NOMO-1 treated with dmso at 0.1 percent for 144 hours (cell line): ENCODE data around the gene RET.

Source experiments
- DNase-seq: peaks from one replicate; lab custom pipeline; 2025; ENCODE audit not compliant: unreplicated experiment; lab: John Stamatoyannopoulos, UW

The RET gene

GRCh38 chr10:43076876-43077420 lies at the start of gene RET:
Gene RET, plus strand, starts transcription at chr10:43077069. Its CDS starts 190 bp downstream, at chr10:43077259.
- no peak for DNase-seq

- no peak for DNase-seq
These were observed 49.4 kb upstream of the RET start for GRCh38 chr10:43027331-43027955.

GRCh38 chr10:43028143-43028542 lies 48.7 kb upstream of the RET start:
- DNase-seq, result no peak

GRCh38 chr10:43029043-43029442 lies 47.8 kb upstream of the RET start:
- DNase-seq, result no peak

- DNase-seq, result no peak
These were observed 44.3 kb upstream of the RET start for GRCh38 chr10:43032613-43033012.

GRCh38 chr10:43035800-43036199 lies 41.1 kb upstream of the RET start:
- DNase-seq, result no peak

DNA sequence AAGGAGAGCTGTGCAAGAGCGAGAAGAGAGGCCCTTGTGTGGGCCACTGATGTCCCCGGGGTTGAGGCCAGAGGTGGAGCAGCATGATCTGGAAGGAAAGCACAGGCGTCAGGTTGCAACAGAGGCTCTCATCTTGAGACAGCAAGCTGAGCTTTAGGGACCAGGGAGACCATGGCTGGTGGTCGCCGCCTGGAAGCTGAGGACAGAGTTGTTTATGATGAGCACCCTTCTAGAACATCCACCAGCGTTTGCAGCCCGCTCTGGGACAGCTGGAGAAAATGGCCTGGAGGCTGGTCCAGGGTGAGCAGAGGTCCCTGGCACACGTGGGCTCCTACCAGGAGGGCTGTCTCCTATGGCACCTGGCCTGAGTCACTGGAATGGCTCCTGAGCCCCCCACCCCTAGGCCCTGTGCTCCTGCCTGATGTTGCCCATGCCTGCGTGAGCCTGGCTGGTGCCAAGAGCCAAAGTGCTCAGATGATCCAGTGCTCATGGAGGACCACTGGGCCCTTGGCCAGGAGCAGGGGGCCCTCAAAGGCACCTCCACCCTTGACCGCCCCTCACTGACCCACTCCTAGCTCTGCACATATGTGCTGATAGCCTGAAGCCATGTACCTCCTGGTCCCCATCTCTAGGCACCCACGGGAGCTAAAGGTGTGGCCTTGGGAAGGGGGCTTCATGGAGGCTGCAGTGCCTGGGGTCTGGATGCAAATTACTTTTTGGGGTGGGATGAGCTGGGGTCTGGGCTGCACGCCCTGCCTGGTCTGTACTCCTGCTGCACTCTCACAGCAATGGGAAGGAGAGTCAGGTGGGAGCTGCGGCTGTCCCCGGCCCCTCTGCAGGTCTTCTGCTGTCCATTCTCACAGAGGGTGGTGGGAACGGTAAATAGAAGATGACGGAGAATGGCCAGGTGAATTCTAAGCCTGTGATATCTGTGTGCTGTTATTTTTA lies 40.1 kb upstream of the RET start:
- DNase-seq, result no peak

DNA sequence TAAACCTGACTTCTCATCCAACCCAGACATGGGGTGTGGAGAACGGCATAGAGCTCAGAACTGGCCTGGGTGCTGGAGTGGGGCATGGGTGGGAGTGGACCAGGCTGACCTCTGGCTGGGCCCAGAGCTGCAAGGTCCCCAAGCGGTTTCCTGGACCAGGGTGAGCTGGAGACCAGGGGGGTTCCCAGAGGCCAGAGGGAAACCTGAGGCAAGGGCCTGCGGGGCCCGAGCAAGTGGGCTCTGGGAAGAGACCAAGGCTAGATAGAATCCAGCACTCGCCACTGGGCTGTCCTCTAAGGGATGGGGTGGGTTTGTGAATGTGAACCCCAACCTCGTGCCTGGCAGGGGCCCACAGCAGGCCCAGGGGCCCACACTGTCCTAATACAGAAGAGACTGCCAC lies 39.4 kb upstream of the RET start:
- no peak for DNase-seq

DNA sequence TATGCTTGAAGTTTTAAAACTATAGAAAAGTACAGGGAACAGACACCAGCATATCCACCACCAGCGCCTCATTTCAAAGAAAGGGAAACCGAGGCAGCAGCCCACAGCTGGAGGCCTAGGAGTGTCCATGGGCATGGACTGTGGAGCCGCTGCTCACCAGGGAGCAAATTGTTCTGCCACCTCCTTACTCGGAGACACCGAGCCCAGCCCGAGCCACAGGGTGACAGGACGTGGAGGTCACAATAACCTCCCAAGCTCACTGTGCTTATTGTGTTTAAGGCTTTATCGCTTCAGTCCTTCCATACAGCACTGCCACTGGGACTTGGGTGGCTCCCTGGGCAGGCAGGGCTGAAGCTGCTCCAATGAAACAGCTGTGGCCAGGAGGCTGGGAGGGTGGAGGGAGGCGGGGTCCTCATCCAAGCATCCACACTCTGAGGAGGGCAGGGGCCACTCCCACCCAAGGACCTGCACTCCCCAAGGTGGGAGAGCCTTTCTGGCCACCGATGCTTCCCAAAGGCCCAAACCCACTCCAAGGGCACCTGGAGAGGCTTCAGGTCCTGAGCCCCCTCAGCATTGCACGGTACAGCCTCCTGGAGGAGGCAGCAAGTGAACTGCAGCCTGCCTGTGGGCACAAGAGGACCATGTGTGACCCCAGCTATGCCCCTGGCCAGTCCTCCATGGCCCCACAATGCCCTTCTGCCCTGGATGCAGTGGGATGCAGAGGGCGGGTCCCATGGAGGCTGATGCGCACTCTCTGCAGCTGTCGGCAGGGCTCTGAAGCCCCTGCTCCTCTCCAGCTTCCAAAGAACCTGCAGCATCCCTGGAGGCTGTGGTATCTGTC lies 38.7 kb upstream of the RET start:
- no peak for DNase-seq

- DNase-seq, result no peak
These were observed 37.9 kb upstream of the RET start for GRCh38 chr10:43038783-43039623.

DNA sequence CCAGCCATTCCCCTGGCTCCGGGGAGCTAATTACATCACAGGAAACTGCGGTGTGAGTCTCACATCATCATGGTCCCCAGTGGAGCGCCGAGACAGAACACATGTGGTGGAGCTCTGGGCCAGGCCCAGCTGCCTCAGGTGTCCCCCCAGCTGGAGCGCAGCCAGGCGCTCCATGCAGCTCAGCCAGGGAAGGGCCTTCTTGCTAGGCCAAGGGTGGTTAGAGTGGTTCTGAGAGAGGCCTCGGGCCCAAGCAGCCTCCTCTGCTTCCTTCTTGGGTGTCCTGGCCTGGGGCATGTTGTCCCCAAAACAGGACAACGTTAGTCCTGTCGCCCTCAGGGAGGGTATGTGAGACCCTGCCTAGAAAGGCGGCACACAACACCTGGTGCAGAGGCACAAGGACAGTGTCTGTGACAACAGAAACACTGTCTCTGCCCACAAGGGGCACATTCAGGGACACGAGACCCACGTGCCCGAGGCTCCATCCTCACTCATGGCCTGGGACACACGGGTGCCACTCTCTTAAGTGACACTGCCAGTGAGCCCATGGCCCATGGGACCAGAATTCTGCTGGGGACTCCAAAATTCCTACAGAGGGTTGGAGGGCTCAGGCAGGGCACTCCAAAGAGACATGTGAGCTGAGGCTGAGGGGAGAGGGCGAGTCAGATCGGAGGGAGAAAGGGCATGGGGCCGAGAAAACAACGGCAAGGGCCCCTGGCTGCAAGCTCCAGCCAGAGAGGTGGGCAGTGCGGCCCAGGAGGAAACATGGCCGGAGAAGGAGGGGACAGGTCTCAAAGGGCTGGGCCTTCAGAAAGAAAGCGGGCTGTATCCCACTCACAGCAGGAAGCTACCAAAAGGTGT lies 37.0 kb upstream of the RET start:
- no peak for DNase-seq

DNA sequence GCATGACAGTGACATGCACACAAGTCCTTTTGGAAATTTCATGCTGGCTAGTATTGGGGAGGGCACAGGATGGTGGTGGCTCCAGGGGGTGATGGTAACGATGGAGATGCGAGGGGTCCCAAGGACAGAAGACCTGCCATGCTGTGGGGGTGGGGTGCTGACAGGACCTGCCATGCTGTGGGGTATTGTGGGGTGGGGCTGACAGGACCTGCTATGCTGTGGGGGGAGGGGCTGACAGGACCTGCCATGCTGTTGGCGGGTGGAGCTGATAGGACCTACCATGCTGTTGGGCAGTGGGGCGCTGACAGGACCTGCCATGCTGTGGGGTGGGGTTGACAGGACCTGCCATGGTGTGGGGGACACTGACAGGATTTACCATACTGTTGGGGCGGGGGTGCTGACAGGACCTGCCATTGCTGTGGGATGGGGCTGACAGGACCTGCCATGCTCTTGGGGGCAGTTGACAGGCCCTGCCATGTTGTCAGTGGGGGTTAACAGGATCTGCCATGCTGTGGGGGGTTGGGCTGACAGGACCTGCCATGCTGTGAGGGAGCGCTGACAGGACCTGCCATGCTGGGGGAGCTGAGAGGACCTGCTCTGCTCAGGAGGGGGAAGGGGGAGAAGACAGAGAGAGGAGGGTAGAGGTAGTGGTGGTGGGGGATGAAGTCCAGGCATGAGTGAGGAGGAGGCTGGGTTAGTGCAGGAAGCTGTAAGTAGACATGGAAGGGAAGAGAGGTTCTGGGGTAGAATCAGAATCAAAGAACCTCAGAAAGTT lies 36.2 kb upstream of the RET start:
- no peak for DNase-seq

DNA sequence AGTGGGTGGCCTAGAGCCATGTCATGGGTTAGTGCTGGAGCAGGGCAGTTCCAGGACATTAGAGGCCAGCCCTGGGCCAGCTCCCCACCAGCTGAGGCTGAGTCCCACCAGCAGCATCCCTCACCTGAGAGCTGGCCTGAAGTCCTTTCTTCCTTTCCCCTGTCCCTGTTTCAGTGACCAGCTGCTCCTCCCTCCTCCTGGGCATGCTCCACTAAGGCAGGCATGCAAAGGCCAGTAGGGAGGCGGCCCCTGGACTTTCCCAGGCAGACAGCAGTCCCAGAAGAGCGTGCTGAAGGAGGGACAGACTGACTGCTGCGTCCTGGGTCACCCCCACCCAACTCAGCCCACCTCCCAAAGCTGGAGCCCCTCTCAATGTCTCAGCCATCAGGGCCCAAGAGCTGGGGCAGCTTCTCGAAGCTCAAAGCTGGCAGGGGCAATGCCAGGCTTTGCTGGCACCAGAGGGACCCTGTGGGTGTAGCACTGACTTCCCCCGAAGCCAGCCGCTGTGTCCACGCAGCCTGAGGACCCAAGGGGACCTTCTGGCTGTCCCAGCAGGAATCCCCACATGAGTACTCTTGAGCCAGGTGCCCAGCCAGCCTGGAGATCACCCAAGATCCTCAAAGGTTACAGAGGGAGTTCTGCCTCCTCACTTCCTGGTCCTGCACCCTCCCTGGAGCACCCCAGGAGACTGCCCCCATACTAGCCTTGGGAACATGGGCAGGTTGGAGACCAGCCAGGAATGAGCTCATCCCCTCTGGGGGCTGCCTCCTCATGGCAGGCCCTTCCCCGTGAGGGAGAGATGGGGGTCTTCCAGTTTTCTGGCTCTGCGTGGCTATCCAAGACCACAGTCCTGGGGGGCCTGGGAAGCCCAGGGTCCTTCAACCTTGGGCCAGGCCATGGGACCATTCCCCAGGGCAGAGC lies 35.2 kb upstream of the RET start:
- no peak for DNase-seq

DNA sequence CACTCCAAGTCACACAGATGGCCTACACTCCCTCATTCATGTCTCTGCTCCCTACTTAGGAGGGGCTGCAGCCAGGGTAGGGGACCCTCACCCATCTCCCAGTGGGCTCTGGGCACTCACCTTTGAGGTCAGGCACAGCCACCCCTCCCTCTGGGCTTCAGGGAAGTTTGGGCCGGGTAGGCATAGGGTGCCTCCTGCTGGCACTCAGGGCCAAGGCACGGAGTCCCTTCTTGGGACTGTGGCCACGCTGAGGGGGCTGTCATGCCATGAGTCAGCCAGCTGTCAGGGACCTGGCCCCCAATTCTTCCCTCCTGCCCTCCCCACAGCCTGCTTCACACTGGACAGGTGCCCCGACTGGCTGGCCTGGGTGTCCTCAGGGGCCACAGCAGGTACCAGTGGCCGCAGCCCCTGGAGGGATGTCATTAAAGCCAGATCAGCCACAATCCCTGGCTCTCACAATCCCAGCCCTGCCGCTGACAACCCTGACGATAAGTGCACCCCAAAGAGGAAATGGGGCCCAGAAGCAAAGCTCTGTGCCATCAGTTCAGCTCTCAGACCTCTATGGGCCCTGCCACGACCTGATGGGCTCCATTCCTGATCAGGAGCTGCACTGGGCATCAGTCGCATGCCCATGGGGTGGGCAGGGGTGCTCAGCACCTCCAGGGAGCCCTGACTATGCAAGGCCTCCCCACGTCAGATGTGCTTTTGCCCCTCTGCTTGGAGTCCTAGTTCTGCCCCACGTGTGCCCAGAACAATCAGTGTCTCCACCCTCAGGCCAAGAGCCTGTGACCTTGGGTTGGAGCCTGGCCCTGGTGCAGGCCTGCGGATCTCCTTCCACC lies 34.1 kb upstream of the RET start:
- no peak for DNase-seq

- no peak for DNase-seq
These were observed 33.5 kb upstream of the RET start for GRCh38 chr10:43043342-43043772.

GRCh38 chr10:43043773-43044447 lies 33.0 kb upstream of the RET start:
- DNase-seq, result no peak
